Measurements from ENCODE around the gene FAM13A.

FAM13A gene

DNA sequence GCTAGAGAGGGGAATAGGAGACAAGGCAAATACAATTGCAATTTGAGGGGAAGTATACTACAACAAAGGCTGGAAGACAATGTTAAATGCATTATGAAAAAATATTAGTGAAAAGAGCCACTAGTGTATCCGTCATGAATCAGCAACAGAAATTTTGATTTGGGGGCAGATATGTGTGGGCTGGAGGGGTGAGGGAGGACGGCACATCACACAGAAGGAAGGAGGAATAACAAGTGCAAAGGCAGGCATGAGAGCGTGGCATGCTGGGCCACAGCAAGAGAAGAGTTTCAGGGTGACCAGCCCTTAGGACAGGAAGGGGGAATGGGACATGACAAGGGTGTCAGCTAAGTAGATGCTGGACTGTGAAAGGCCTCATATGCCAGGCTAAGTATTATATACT, 295.6 kb downstream of the FAM13A start:
- TF ChIP-seq, protein P1, sequence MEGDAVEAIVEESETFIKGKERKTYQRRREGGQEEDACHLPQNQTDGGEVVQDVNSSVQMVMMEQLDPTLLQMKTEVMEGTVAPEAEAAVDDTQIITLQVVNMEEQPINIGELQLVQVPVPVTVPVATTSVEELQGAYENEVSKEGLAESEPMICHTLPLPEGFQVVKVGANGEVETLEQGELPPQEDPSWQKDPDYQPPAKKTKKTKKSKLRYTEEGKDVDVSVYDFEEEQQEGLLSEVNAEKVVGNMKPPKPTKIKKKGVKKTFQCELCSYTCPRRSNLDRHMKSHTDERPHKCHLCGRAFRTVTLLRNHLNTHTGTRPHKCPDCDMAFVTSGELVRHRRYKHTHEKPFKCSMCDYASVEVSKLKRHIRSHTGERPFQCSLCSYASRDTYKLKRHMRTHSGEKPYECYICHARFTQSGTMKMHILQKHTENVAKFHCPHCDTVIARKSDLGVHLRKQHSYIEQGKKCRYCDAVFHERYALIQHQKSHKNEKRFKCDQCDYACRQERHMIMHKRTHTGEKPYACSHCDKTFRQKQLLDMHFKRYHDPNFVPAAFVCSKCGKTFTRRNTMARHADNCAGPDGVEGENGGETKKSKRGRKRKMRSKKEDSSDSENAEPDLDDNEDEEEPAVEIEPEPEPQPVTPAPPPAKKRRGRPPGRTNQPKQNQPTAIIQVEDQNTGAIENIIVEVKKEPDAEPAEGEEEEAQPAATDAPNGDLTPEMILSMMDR (IDR thresholded peaks at IDR 0.05; ENCODE audit: control insufficient read depth, insufficient read depth, low read depth, low read length, missing control alignments), result no peak

DNA sequence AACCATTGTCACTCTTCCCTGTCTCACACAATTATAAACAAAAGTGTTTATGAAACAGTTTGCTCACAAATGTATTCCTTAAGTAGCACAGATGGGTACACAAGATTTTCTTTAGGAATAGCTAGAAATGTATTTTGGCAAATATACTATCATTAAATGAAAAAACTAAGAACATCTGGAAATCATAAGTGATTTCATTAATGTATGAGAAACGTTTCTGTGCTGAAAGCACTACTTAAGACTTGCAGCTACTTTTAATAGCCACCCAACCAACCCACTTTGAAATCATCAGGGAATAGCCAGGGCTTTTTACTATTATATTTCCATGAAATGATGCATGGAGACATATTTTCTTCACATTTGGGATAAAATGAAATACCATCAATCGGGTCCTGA, 297.1 kb downstream of the FAM13A start:
- DNase-seq (ENCODE audit: low read depth), result no peak
- TF ChIP-seq, protein P1 (IDR thresholded peaks at IDR 0.05; ENCODE audit: control insufficient read depth, insufficient read depth, low read depth, low read length, missing control alignments), result no peak
- H3K4me3 ChIP-seq (ENCODE audit: control insufficient read depth, low read depth, low read length), result no peak overlapping the region

More for the DNA sequence above, 295.6 kb downstream of the FAM13A start:
- H3K4me3 ChIP-seq (ENCODE audit: control insufficient read depth, low read depth, low read length), result no peak overlapping the region
- DNase-seq (ENCODE audit: low read depth), result no peak

DNA sequence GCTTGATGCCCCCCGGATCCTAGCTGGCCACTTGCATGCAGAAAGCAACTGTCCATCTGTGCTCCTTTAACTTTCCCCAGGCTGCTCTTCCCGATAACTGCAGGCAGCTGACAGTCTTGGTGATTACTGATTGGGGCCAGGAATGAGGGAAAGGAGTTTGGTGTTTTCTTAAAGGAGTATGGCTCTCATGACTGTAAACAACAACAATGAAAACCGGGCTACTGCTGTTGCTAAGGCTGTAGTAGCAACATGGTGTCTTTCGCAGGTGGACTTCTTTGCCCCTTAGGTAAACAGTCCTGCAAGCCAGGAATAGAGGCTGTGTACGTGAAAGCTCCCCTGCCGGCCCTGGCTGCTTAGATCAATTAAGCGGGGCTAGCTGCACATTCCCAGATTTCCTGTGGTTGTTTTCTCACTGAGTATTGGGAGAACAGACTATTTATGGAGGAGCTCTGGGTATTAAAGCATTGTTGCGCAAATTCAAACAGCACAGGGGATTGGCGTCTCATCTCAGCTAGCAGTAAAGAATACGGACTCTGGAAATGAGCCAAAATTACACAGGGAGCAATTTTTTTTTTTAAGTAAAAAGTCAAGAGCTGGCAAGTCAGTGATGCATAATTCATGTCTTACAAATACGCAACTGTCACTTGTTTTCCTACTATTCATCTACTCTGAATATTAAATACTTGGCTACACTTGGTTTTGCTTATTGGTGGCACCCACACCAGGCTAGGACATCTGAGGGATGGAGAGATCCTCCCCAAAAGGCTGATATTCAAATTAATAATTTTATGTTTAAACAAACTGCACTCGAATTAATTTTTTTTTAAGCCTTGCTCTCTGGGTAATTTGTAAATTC, 297.7 kb downstream of the FAM13A start:
- peak; percentile 18 for DNase-seq (ENCODE audit: low read depth)

DNA sequence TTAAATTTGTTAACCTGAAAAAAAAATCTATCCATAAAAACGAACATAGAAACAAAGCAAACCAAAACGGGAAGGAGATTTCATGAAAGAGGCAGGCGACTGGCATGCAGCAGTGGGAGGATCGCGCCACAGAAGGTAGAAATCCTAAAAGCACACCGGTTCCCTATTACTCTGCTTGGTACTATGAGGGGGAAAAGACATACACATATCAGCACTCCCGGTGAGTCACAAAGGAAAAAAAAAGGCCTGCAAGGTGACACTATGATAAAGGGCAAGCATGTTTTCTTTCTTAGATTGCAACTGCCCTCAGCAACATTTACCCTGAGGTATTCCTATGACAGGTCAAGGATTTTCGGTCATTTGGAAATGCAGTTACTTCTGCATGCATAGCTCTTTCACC, 298.7 kb downstream of the FAM13A start:
- H3K4me3 ChIP-seq (ENCODE audit: control insufficient read depth, low read depth, low read length), result no peak overlapping the region
- TF ChIP-seq, protein P1 (IDR thresholded peaks at IDR 0.05; ENCODE audit: control insufficient read depth, insufficient read depth, low read depth, low read length, missing control alignments), result no peak
- DNase-seq (ENCODE audit: low read depth), result no peak

More for the DNA sequence above, 297.7 kb downstream of the FAM13A start:
- H3K4me3 ChIP-seq (ENCODE audit: control insufficient read depth, low read depth, low read length), result no peak overlapping the region
- TF ChIP-seq, protein P1 (IDR thresholded peaks at IDR 0.05; ENCODE audit: control insufficient read depth, insufficient read depth, low read depth, low read length, missing control alignments), result no peak

DNA sequence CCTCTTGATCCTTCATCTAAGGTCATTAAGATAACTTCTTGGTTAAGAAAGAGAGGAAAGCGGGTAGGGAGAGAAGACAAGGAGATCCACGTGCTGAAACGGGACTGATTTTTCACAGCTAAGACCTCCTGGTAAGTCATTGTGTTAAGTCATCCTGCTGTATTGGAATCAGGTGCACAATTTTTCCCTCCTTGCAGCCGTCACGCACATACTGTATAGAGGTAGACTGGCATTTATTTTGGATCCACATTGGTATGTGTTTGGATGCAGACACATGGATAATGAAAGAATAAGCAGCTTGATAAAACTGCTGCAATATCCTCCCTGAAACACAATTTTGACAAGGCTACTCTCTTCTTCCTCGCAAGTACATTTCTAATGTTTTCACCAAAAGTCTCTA, 299.2 kb downstream of the FAM13A start:
- TF ChIP-seq, protein P1 (IDR thresholded peaks at IDR 0.05; ENCODE audit: control insufficient read depth, insufficient read depth, low read depth, low read length, missing control alignments), result no peak
- DNase-seq (ENCODE audit: low read depth), result no peak
- H3K4me3 ChIP-seq (ENCODE audit: control insufficient read depth, low read depth, low read length), result no peak overlapping the region

DNA sequence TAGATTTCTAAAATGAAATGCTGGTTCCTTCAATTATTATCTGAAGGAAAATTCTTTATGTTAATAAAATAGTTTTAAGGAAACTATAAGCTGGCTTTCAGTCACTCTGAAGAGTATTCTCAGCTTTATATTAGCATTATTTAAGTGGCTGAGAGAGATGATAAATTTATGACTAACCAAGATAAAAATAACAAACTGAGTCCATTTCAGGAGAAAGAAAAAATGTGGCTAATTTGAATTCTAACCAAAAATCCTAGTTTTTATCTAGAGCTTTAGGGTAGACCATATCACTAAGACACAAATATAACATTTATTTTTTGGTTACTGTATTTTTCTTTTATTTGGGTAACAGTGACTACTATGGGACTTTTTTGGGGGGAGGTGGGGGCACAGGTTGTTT, 299.9 kb downstream of the FAM13A start:
- TF ChIP-seq, protein P1 (IDR thresholded peaks at IDR 0.05; ENCODE audit: control insufficient read depth, insufficient read depth, low read depth, low read length, missing control alignments), result no peak
- no peak for DNase-seq (ENCODE audit: low read depth)
- no peak overlapping the region for H3K4me3 ChIP-seq (ENCODE audit: control insufficient read depth, low read depth, low read length)

Measured in AG09309 (cell line).